IPS-18a (cell line): ENCODE data around the gene MTERF2.
A peak's percentile ranks its signal among the peaks of the same experiment; 100 is the strongest.

ENCODE experiments used
- H3K27ac ChIP-seq: one replicate; pipeline ENCODE4 v1.5.1; 2013; ENCODE audit warnings: low read length
- H3K27me3 ChIP-seq: one replicate; pipeline ENCODE4 v1.6.1; 2013; ENCODE audit warnings: mild to moderate bottlenecking, low read length; ENCODE audit not compliant: control insufficient read depth, insufficient read depth
- H3K36me3 ChIP-seq: one replicate; pipeline ENCODE4 v1.6.1; 2013; ENCODE audit warnings: low read depth, low read length; ENCODE audit not compliant: control insufficient read depth
- H3K4me1 ChIP-seq: one replicate; pipeline ENCODE4 v1.6.1; 2013; ENCODE audit warnings: low read depth, low read length; ENCODE audit not compliant: control insufficient read depth
- H3K4me3 ChIP-seq: one replicate; pipeline ENCODE4 v1.5.1; 2013; ENCODE audit warnings: low read length
- H3K9ac ChIP-seq: one replicate; pipeline ENCODE4 v1.6.1; 2013; ENCODE audit warnings: mild to moderate bottlenecking, low read length, moderate library complexity
- H3K9me3 ChIP-seq: one replicate; pipeline ENCODE4 v1.6.1; 2013; ENCODE audit warnings: low read depth, low read length; ENCODE audit not compliant: control insufficient read depth

Gene MTERF2

GRCh38 chr12:106986135-106986534 lies 811 bp downstream of the MTERF2 start:
- H3K27ac ChIP-seq, result no peak overlapping the region
- H3K36me3 ChIP-seq, result no peaks in the 10 kb centered on the region
- H3K27me3 ChIP-seq, result no peaks in the 10 kb centered on the region
- H3K9me3 ChIP-seq, result no peaks in the 10 kb centered on the region
- peaks cover 12% of the 10 kb centered on the region for H3K4me1 ChIP-seq
- peak overlapping the region; percentile 48 for H3K9ac ChIP-seq
- peak overlapping the region; percentile 68 for H3K4me3 ChIP-seq

- Histone ChIP-seq H3K4me3 (no peak overlapping the region), H3K27me3 (no peaks in the 10 kb centered on the region), H3K36me3 (no peaks in the 10 kb centered on the region), H3K27ac (no peak overlapping the region), H3K9me3 (no peaks in the 10 kb centered on the region), H3K9ac (no peak overlapping the region), H3K4me1 (peaks cover 12% of the 10 kb centered on the region)
These were observed 1.5 kb downstream of the MTERF2 start for GRCh38 chr12:106985479-106985878.

- no peaks in the 10 kb centered on the region for H3K27me3 ChIP-seq
- no peak overlapping the region for H3K9ac ChIP-seq
- peaks cover 12% of the 10 kb centered on the region for H3K4me1 ChIP-seq
- H3K9me3 ChIP-seq, result no peaks in the 10 kb centered on the region
- H3K27ac ChIP-seq, result no peak overlapping the region
- no peak overlapping the region for H3K4me3 ChIP-seq
- no peaks in the 10 kb centered on the region for H3K36me3 ChIP-seq
These were observed 2.3 kb downstream of the MTERF2 start for GRCh38 chr12:106984588-106985137.

- no peak overlapping the region for H3K9ac ChIP-seq
- no peaks in the 10 kb centered on the region for H3K4me1 ChIP-seq
- no peak overlapping the region for H3K4me3 ChIP-seq
- H3K36me3 ChIP-seq, result no peaks in the 10 kb centered on the region
- no peak overlapping the region for H3K27ac ChIP-seq
- H3K9me3 ChIP-seq, result no peaks in the 10 kb centered on the region
- no peaks in the 10 kb centered on the region for H3K27me3 ChIP-seq
These were observed 4.7 kb downstream of the MTERF2 start for GRCh38 chr12:106982229-106982628.

- Histone ChIP-seq H3K4me3 (no peak overlapping the region), H3K27me3 (no peaks in the 10 kb centered on the region), H3K9me3 (no peaks in the 10 kb centered on the region), H3K27ac (no peak overlapping the region), H3K4me1 (no peaks in the 10 kb centered on the region), H3K9ac (no peak overlapping the region), H3K36me3 (no peaks in the 10 kb centered on the region)
These were observed 5.2 kb downstream of the MTERF2 start for GRCh38 chr12:106981788-106982187.

GRCh38 chr12:106980944-106981343 lies 6.0 kb downstream of the MTERF2 start:
- no peak overlapping the region for H3K9ac ChIP-seq
- H3K4me3 ChIP-seq, result no peak overlapping the region
- no peak overlapping the region for H3K27ac ChIP-seq
- no peaks in the 10 kb centered on the region for H3K27me3 ChIP-seq
- H3K36me3 ChIP-seq, result no peaks in the 10 kb centered on the region
- H3K9me3 ChIP-seq, result no peaks in the 10 kb centered on the region
- no peaks in the 10 kb centered on the region for H3K4me1 ChIP-seq

GRCh38 chr12:106978035-106978800 lies 8.7 kb downstream of the MTERF2 start:
- Histone ChIP-seq H3K4me3 (no peak overlapping the region), H3K9me3 (no peaks in the 10 kb centered on the region), H3K27me3 (no peaks in the 10 kb centered on the region), H3K27ac (no peak overlapping the region), H3K9ac (no peak overlapping the region), H3K36me3 (no peaks in the 10 kb centered on the region), H3K4me1 (no peaks in the 10 kb centered on the region)

GRCh38 chr12:106976668-106977067 lies 10.3 kb downstream of the MTERF2 start:
- no peaks in the 10 kb centered on the region for H3K9me3 ChIP-seq
- H3K27ac ChIP-seq, result no peak overlapping the region
- no peaks in the 10 kb centered on the region for H3K36me3 ChIP-seq
- no peaks in the 10 kb centered on the region for H3K27me3 ChIP-seq
- H3K9ac ChIP-seq, result no peak overlapping the region
- no peaks in the 10 kb centered on the region for H3K4me1 ChIP-seq
- H3K4me3 ChIP-seq, result no peak overlapping the region

GRCh38 chr12:106975993-106976658 lies 10.8 kb downstream of the MTERF2 start:
- Histone ChIP-seq H3K4me1 (no peaks in the 10 kb centered on the region), H3K9me3 (no peaks in the 10 kb centered on the region), H3K27ac (no peak overlapping the region), H3K9ac (no peak overlapping the region), H3K27me3 (no peaks in the 10 kb centered on the region), H3K36me3 (peaks cover 3% of the 10 kb centered on the region), H3K4me3 (no peak overlapping the region)

- Histone ChIP-seq H3K36me3 (peaks cover 6% of the 10 kb centered on the region), H3K4me1 (no peaks in the 10 kb centered on the region), H3K4me3 (no peak overlapping the region), H3K27ac (no peak overlapping the region), H3K9ac (no peak overlapping the region), H3K27me3 (no peaks in the 10 kb centered on the region), H3K9me3 (no peaks in the 10 kb centered on the region)
These were observed 11.8 kb downstream of the MTERF2 start for GRCh38 chr12:106975098-106975497.

- Histone ChIP-seq H3K9me3 (no peaks in the 10 kb centered on the region), H3K9ac (no peak overlapping the region), H3K4me3 (no peak overlapping the region), H3K4me1 (no peaks in the 10 kb centered on the region), H3K36me3 (peaks cover 6% of the 10 kb centered on the region), H3K27ac (no peak overlapping the region), H3K27me3 (no peaks in the 10 kb centered on the region)
These were observed 12.4 kb downstream of the MTERF2 start for GRCh38 chr12:106974511-106974910.
